Activated CD8-positive, alpha-beta memory T cell treated with anti-CD3 and anti-CD28 coated beads for 1 hour (primary cell): ENCODE results near the gene MBD5.

Source experiments
- DNase-seq, 2 donors: peaks; one replicate each; pipeline ENCODE4 v3.0.0-alpha.2; 2020; ENCODE audit warnings: low read depth in 1 of 2; ENCODE audit errors: extremely low read depth in 1 of 2

The MBD5 gene

GRCh38 chr2:148218326-148219075 lies 197.6 kb downstream of the MBD5 start:
- no peak for DNase-seq

GRCh38 chr2:148221166-148221565 lies 200.3 kb downstream of the MBD5 start:
- DNase-seq = no peak

GRCh38 chr2:148221926-148222325 lies 201.0 kb downstream of the MBD5 start:
- DNase-seq = no peak

- DNase-seq = no peak
These were observed 211.0 kb downstream of the MBD5 start for GRCh38 chr2:148231858-148232257.

GRCh38 chr2:148234143-148234542 lies 213.3 kb downstream of the MBD5 start:
- no peak for DNase-seq

GRCh38 chr2:148237911-148238310 lies 217.0 kb downstream of the MBD5 start:
- no peak for DNase-seq

GRCh38 chr2:148238561-148238960 lies 217.7 kb downstream of the MBD5 start:
- no peak for DNase-seq

GRCh38 chr2:148240838-148241237 lies 219.9 kb downstream of the MBD5 start:
- no peak for DNase-seq

- no peak for DNase-seq
These were observed 223.9 kb downstream of the MBD5 start for GRCh38 chr2:148244593-148245292.

- no peak for DNase-seq
These were observed 231.1 kb downstream of the MBD5 start for GRCh38 chr2:148251993-148252392.

GRCh38 chr2:148252646-148253045 lies 231.8 kb downstream of the MBD5 start:
- DNase-seq = no peak

- no peak for DNase-seq
These were observed 232.8 kb downstream of the MBD5 start for GRCh38 chr2:148253685-148254084.

- no peak for DNase-seq
These were observed 235.0 kb downstream of the MBD5 start for GRCh38 chr2:148255929-148256328.

- DNase-seq = no peak
These were observed 236.4 kb downstream of the MBD5 start for GRCh38 chr2:148257276-148257675.

- no peak for DNase-seq
These were observed 237.2 kb downstream of the MBD5 start for GRCh38 chr2:148258124-148258523.

- no peak for DNase-seq
These were observed 238.8 kb downstream of the MBD5 start for GRCh38 chr2:148259674-148260073.

- DNase-seq = no peak
These were observed 243.0 kb downstream of the MBD5 start for GRCh38 chr2:148263890-148264289.

GRCh38 chr2:148273158-148273691 lies 252.3 kb downstream of the MBD5 start:
- no peak for DNase-seq

- DNase-seq = no peak
These were observed 258.3 kb downstream of the MBD5 start for GRCh38 chr2:148279216-148279615.

GRCh38 chr2:148282201-148282600 lies 261.3 kb downstream of the MBD5 start:
- DNase-seq = no peak

- no peak for DNase-seq
These were observed 271.5 kb downstream of the MBD5 start for GRCh38 chr2:148292431-148292830.

- DNase-seq = no peak
These were observed 277.3 kb downstream of the MBD5 start for GRCh38 chr2:148298196-148298595.
